HepG2 (cell line): ENCODE measurements around the gene CENPP. TPM values are rescaled to one million over a fixed set of nuclear protein-coding genes. Genes with fewer than 3 reads are reported as not detected.
A peak's percentile ranks its signal among the peaks of the same experiment; 100 is the strongest.

Experiments
- BRCA1 ChIP-seq: sonication (generic); formaldehyde crosslinking; IDR thresholded peaks from 2 replicates; pipeline ENCODE4 v1.4.0; 2020; ENCODE audit warnings: missing genetic modification reagents
- CHD2 ChIP-seq: IDR thresholded peaks from 2 replicates; pipeline ENCODE4 v1.6.1; 2011; ENCODE audit warnings: low read depth, low read length, improper control_type of control experiment
- HHEX ChIP-seq: IDR thresholded peaks from 2 replicates; pipeline ENCODE4 v1.6.1; 2016; ENCODE audit warnings: control low read depth
- HNF4A ChIP-seq: sonication (generic); formaldehyde crosslinking; IDR thresholded peaks from 2 replicates; pipeline ENCODE4 v1.4.0; 2020; ENCODE audit warnings: missing genetic modification reagents
- NFKB2 ChIP-seq: sonication (generic); formaldehyde crosslinking; IDR thresholded peaks from 2 replicates; pipeline ENCODE4 v1.4.0; 2020; ENCODE audit warnings: missing genetic modification reagents, borderline replicate concordance
- POLR2G ChIP-seq: fragments of 200-400 bp; formaldehyde crosslinking; IDR thresholded peaks from 2 replicates; pipeline ENCODE4 v1.6.1; 2018; ENCODE audit warnings: mild to moderate bottlenecking, low read depth, low read length, moderate library complexity
- RCOR2 ChIP-seq: IDR thresholded peaks from 2 replicates; pipeline ENCODE4 v1.6.1; 2016; ENCODE audit warnings: missing biosample characterization, missing genetic modification reagents
- RELA ChIP-seq: sonication (generic); formaldehyde crosslinking; IDR thresholded peaks from 2 replicates; pipeline ENCODE4 v1.4.0; 2020; ENCODE audit warnings: missing genetic modification reagents
- RFX5 ChIP-seq: IDR thresholded peaks from 2 replicates; pipeline ENCODE4 v1.6.1; 2011; ENCODE audit warnings: low read depth, low read length, improper control_type of control experiment
- XBP1 ChIP-seq: sonication (generic); formaldehyde crosslinking; IDR thresholded peaks from 2 replicates; pipeline ENCODE4 v1.5.0; 2020; ENCODE audit warnings: missing genetic modification reagents
- ZNF572 ChIP-seq: sonication (generic); formaldehyde crosslinking; IDR thresholded peaks from 2 replicates; pipeline ENCODE4 v1.5.1; 2020; ENCODE audit warnings: mild to moderate bottlenecking, missing genetic modification reagents
- ZNF616 ChIP-seq: sonication (generic); formaldehyde crosslinking; IDR thresholded peaks from 2 replicates; pipeline ENCODE4 v1.5.0; 2020; ENCODE audit warnings: low read depth, mild to moderate bottlenecking, missing genetic modification reagents
- polyA plus RNA-seq, 8 experiments: library from polyadenylated mRNA; depleted of rRNA in 3 of 8; stranded (reverse) in 7 of 8; unstranded in 1 of 8; fragments of >200 nt; fragmentation: Illumina TruSeq in 4 of 8; extraction: Trizol in 4 of 8; gene quantifications; 2 replicates each; pipeline versions ENCODE4 v1.2.1 to v1.2.3, GENCODE V29; 2011 to 2016; ENCODE audit warnings: low read depth in 4 of 8, missing spikeins in 1 of 8, mixed read lengths in 1 of 8; ENCODE audit not compliant: insufficient read depth in 1 of 8
- total RNA-seq, 5 experiments: library from RNA; depleted of rRNA; stranded (reverse); fragments of >200 nt; fragmentation: Illumina TruSeq; extraction: Trizol; gene quantifications; 2 replicates each; pipeline ENCODE4 v1.2.3, GENCODE V29; 2016; ENCODE audit warnings: low read depth in 1 of 5
- TF ChIP-seq, protein P1 (sequence below): sonication (generic); formaldehyde crosslinking; IDR thresholded peaks from 2 replicates; pipeline ENCODE4 v1.5.0; 2020; ENCODE audit warnings: mild to moderate bottlenecking, missing genetic modification reagents
- TF ChIP-seq, protein P2 (sequence below): sonication (generic); formaldehyde crosslinking; IDR thresholded peaks from 2 replicates; pipeline ENCODE4 v1.8.0; 2022; ENCODE audit warnings: missing genetic modification reagents, mild to moderate bottlenecking, borderline replicate concordance
- TF ChIP-seq, protein P3 (sequence below): IDR thresholded peaks from 2 replicates; pipeline ENCODE4 v1.6.1; 2016
- TF ChIP-seq, protein P4 (sequence below): sonication (generic); formaldehyde crosslinking; IDR thresholded peaks from 2 replicates; pipeline ENCODE4 v1.4.0; 2020; ENCODE audit warnings: missing genetic modification reagents, low read depth, mild to moderate bottlenecking, borderline replicate concordance
- TF ChIP-seq, protein P5 (sequence below): sonication (generic); formaldehyde crosslinking; IDR thresholded peaks from 2 replicates; pipeline ENCODE4 v1.8.1; 2022; ENCODE audit warnings: mild to moderate bottlenecking, missing genetic modification reagents
- TF ChIP-seq, protein P6 (sequence below): sonication (generic); formaldehyde crosslinking; IDR thresholded peaks from 2 replicates; pipeline ENCODE4 v1.8.0; 2022; ENCODE audit warnings: missing genetic modification reagents, mild to moderate bottlenecking, inconsistent platforms, borderline replicate concordance
- TF ChIP-seq, protein P7 (sequence below): sonication (generic); formaldehyde crosslinking; IDR thresholded peaks from 2 replicates; pipeline ENCODE4 v1.4.0; 2020; ENCODE audit warnings: missing genetic modification reagents

Gene CENPP
- total and polyA plus RNA-seq, 2 of the 13 experiments (the other 11 are each of a cell fraction or from before 2014, with no cell fraction given), result 2.0 to 11.4 TPM

DNA sequence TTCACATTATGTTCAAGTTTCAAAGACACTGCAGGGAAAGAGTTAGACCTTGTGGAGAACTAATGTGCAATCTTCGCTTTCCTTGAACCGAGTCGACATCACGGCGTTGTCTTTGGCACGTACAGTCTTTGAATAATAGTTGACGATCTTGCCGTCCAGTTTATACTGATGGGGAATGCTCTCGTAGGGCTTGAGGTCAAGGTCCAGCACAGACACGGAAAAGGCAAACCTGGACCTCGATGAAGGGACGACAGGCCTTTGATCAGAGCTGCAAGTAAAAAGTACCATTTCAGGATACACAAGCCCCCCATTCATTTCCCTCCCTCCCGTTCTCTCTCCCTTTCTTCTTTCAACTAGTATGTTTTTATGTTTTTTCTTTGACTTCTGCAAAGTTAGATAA, 290.0 kb downstream of the CENPP start (continued):
- TF ChIP-seq, protein P1, sequence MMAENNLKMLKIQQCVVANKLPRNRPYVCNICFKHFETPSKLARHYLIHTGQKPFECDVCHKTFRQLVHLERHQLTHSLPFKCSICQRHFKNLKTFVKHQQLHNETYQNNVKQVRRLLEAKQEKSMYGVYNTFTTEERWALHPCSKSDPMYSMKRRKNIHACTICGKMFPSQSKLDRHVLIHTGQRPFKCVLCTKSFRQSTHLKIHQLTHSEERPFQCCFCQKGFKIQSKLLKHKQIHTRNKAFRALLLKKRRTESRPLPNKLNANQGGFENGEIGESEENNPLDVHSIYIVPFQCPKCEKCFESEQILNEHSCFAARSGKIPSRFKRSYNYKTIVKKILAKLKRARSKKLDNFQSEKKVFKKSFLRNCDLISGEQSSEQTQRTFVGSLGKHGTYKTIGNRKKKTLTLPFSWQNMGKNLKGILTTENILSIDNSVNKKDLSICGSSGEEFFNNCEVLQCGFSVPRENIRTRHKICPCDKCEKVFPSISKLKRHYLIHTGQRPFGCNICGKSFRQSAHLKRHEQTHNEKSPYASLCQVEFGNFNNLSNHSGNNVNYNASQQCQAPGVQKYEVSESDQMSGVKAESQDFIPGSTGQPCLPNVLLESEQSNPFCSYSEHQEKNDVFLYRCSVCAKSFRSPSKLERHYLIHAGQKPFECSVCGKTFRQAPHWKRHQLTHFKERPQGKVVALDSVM (CRISPR knock-in tag), result no peak
- TF ChIP-seq HHEX (CRISPR knock-in tag), result no peak
- TF ChIP-seq RFX5, result no peak
- TF ChIP-seq, protein P2, sequence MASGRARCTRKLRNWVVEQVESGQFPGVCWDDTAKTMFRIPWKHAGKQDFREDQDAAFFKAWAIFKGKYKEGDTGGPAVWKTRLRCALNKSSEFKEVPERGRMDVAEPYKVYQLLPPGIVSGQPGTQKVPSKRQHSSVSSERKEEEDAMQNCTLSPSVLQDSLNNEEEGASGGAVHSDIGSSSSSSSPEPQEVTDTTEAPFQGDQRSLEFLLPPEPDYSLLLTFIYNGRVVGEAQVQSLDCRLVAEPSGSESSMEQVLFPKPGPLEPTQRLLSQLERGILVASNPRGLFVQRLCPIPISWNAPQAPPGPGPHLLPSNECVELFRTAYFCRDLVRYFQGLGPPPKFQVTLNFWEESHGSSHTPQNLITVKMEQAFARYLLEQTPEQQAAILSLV, result no peak
- no peak for TF ChIP-seq CHD2
- TF ChIP-seq NFKB2 (CRISPR knock-in tag), result no peak
- TF ChIP-seq, protein P3, sequence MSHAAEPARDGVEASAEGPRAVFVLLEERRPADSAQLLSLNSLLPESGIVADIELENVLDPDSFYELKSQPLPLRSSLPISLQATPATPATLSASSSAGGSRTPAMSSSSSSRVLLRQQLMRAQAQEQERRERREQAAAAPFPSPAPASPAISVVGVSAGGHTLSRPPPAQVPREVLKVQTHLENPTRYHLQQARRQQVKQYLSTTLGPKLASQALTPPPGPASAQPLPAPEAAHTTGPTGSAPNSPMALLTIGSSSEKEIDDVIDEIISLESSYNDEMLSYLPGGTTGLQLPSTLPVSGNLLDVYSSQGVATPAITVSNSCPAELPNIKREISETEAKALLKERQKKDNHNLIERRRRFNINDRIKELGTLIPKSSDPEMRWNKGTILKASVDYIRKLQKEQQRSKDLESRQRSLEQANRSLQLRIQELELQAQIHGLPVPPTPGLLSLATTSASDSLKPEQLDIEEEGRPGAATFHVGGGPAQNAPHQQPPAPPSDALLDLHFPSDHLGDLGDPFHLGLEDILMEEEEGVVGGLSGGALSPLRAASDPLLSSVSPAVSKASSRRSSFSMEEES (CRISPR knock-in tag), result no peak
- no peak for TF ChIP-seq POLR2G
- TF ChIP-seq XBP1 (CRISPR knock-in tag), result no peak
- no peak for TF ChIP-seq BRCA1 (CRISPR knock-in tag)
- TF ChIP-seq, protein P4, sequence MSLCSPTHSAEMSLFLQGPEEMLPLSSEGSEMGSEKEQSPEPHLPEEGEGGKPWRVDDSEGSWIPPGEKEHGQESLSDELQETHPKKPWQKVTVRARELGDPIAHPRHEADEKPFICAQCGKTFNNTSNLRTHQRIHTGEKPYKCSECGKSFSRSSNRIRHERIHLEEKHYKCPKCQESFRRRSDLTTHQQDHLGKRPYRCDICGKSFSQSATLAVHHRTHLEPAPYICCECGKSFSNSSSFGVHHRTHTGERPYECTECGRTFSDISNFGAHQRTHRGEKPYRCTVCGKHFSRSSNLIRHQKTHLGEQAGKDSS (CRISPR knock-in tag), result no peak
- no peak for TF ChIP-seq RCOR2 (CRISPR knock-in tag)
- TF ChIP-seq, protein P5, sequence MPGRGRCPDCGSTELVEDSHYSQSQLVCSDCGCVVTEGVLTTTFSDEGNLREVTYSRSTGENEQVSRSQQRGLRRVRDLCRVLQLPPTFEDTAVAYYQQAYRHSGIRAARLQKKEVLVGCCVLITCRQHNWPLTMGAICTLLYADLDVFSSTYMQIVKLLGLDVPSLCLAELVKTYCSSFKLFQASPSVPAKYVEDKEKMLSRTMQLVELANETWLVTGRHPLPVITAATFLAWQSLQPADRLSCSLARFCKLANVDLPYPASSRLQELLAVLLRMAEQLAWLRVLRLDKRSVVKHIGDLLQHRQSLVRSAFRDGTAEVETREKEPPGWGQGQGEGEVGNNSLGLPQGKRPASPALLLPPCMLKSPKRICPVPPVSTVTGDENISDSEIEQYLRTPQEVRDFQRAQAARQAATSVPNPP (CRISPR knock-in tag), result no peak
- TF ChIP-seq RELA (CRISPR knock-in tag), result no peak
- TF ChIP-seq ZNF616 (CRISPR knock-in tag), result no peak
- TF ChIP-seq ZNF572 (CRISPR knock-in tag), result no peak
- TF ChIP-seq, protein P6, sequence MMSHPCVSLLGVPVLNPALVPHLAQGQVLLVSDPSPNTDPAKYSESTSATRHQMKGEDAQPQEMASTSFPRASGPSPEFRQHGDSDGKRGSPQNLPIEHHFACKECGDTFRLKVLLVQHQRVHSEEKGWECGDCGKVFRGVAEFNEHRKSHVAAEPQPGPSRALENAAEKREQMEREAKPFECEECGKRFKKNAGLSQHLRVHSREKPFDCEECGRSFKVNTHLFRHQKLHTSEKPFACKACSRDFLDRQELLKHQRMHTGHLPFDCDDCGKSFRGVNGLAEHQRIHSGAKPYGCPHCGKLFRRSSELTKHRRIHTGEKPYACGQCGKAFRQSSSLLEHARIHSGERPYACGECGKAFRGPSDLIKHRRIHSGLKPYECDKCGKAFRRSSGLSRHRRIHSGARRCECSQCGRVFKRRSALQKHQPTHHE (CRISPR knock-in tag), result no peak
- TF ChIP-seq, protein P7, sequence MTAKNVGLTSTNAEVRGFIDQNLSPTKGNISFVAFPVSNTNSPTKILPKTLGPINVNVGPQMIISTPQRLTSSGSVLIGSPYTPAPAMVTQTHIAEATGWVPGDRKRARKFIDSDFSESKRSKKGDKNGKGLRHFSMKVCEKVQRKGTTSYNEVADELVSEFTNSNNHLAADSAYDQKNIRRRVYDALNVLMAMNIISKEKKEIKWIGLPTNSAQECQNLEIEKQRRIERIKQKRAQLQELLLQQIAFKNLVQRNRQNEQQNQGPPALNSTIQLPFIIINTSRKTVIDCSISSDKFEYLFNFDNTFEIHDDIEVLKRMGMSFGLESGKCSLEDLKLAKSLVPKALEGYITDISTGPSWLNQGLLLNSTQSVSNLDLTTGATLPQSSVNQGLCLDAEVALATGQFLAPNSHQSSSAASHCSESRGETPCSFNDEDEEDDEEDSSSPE (CRISPR knock-in tag), result no peak
- peak; percentile 63 for TF ChIP-seq HNF4A (CRISPR knock-in tag)
